Transverse colon (tissue), 3 donors: ENCODE data around the gene CTDNEP1.

Source experiments
- POLR2A ChIP-seq: fragments of 450-650 bp; IDR thresholded peaks from one replicate; pipeline ENCODE4 v1.6.1; 2016; ENCODE audit warnings: antibody characterized with exemption, mild to moderate bottlenecking, moderate library complexity
- TF ChIP-seq, protein P1 (sequence below), 5 experiments: fragments of 200-600 bp in 3 of 5; fragments of 450-650 bp in 2 of 5; sonication (generic) in 3 of 5; IDR thresholded peaks; 1 replicate in 2 of 5; 2 replicates in 3 of 5; pipeline ENCODE4 v1.5.1; 2016 to 2017; ENCODE audit warnings: antibody characterized with exemption in 5 of 5, inconsistent platforms in 3 of 5, mild to moderate bottlenecking in 2 of 5, moderate library complexity in 1 of 5

- TF ChIP-seq, protein P1, sequence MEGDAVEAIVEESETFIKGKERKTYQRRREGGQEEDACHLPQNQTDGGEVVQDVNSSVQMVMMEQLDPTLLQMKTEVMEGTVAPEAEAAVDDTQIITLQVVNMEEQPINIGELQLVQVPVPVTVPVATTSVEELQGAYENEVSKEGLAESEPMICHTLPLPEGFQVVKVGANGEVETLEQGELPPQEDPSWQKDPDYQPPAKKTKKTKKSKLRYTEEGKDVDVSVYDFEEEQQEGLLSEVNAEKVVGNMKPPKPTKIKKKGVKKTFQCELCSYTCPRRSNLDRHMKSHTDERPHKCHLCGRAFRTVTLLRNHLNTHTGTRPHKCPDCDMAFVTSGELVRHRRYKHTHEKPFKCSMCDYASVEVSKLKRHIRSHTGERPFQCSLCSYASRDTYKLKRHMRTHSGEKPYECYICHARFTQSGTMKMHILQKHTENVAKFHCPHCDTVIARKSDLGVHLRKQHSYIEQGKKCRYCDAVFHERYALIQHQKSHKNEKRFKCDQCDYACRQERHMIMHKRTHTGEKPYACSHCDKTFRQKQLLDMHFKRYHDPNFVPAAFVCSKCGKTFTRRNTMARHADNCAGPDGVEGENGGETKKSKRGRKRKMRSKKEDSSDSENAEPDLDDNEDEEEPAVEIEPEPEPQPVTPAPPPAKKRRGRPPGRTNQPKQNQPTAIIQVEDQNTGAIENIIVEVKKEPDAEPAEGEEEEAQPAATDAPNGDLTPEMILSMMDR (IDR thresholded peaks at IDR 0.05) = peak in 1 of 5 experiments; percentile 46
- TF ChIP-seq POLR2A = peak; percentile 87
Measured at GRCh38 chr17:7294614-7295153, 43.1 kb upstream of the CTDNEP1 start, which contains the start of gene YBX2.
